Ectodermal cell (in vitro differentiated cells): ENCODE measurements around the gene OR5A1.
"Not testable (repeated sequence)": the region's sequence is repeated elsewhere in the genome, so short reads cannot be mapped to it uniquely, and the experiment has no call there.

Source experiments
- H3K27ac ChIP-seq: 2 replicates; pipeline ENCODE4 v1.7.0; 2013; ENCODE audit warnings: mild to moderate bottlenecking, low read depth, low read length; ENCODE audit not compliant: insufficient read depth, poor library complexity, severe bottlenecking
- H3K27me3 ChIP-seq: 2 replicates; pipeline ENCODE4 v1.7.0; 2013; ENCODE audit warnings: mild to moderate bottlenecking, low read length; ENCODE audit not compliant: insufficient read depth, control insufficient read depth, poor library complexity, severe bottlenecking
- H3K36me3 ChIP-seq: one replicate; pipeline ENCODE4 v1.7.0; 2013; ENCODE audit warnings: low read length; ENCODE audit not compliant: control insufficient read depth, insufficient read depth
- H3K4me1 ChIP-seq: one replicate; pipeline ENCODE4 v1.7.0; 2013; ENCODE audit warnings: low read length; ENCODE audit not compliant: control insufficient read depth, insufficient read depth
- H3K4me3 ChIP-seq: 2 replicates; pipeline ENCODE4 v1.7.0; 2013; ENCODE audit warnings: low read depth, low read length, control low read depth; ENCODE audit not compliant: insufficient read depth
- H3K9me3 ChIP-seq: 2 replicates; pipeline ENCODE4 v1.7.0; 2013; ENCODE audit warnings: mild to moderate bottlenecking, low read length, moderate library complexity; ENCODE audit not compliant: control insufficient read depth
- WGBS, 2 experiments: methylation state at CpG; one replicate each; pipeline ENCODE4 v1.1.7; 2013; ENCODE audit warnings: missing lambda C conversion rate in 2 of 2; 5-methylcytosine and 5-hydroxymethylcytosine counted together

The OR5A1 gene

DNA sequence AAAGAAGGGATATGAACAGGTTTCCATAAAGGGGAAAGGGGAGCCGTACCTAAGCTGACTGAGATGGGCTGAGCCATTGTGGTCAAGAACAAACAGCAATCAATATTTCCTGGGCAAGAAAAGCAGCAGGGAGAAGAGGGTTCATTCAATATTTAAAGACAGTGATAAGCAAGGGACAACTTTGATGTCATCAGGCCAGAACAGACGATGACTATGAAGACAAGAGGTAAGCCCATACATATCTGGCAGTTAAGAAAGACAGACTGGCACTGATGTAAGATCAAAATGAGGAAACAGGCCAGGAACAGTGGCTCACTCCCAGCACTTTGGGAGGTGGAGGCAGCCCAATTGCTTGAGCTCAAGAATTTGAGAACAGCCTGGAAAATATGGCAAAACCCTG, 12.4 kb upstream of the OR5A1 start:
- Histone ChIP-seq H3K4me3 (no peak overlapping the region), H3K9me3 (no peaks in the 10 kb centered on the region), H3K36me3 (no peaks in the 10 kb centered on the region), H3K4me1 (peaks cover 10% of the 10 kb centered on the region), H3K27ac (no peak overlapping the region), H3K27me3 (no peaks in the 10 kb centered on the region)
- WGBS, 2 experiments = 93 to 94% methylated on average over 2 of the region's 2 CpGs

DNA sequence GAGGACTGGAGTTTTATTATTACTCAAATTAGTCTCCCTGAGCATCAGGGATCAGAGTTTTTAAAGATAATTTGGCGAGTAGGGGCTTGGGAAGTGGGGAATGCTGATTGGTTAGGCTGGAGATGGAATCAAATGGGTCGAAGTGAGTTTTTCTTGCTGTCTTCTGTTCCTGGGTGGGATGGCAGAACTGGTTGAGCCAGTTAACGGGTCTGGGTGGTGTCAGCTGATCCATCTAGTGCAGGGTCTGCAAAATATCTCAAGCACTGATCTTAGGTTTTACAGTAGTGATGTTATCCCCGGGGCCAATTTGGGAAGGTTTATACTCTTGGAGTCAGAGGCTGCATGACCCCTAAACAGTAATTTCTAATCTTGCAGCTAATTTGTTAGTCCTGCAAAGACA, 11.1 kb upstream of the OR5A1 start:
- Histone ChIP-seq H3K27me3 (no peaks in the 10 kb centered on the region), H3K9me3 (no peaks in the 10 kb centered on the region), H3K27ac (no peak overlapping the region), H3K4me1 (peaks cover 10% of the 10 kb centered on the region), H3K36me3 (no peaks in the 10 kb centered on the region), H3K4me3 (no peak overlapping the region)
- 84 to 87% methylated on average over 4 of the region's 4 CpGs for WGBS, 2 experiments

DNA sequence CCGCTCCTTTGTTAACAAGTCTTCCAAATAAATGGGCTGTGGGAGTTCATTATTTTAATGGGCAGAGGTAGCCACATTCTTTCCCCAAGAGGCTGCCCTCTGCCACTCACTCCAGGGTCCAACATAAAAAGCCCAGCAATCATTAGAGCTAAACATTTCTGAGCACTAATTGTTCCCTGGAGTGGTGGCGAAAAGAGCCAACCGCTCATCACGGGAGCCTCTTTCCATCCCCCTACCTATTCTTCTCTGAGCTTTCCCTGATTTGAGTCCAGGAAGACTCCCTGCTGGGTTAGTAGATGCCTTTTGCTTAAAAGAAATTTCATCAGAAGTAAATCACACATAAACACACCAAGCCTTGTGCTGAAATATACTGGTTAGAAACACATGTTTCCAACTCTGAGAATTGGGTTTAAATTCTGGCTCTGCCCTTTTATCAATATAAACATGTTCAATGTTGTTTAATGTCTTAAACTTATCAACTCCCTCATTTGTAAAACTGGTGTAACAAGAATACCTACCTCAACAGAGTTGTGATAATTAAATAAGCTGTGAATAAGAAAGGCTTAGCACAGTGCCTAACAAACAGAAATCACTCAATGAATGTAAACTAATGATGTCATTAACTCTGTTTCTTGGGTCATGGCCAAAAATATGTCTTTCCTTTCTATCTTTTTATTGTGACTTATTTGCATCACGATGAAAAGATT, 9.8 kb upstream of the OR5A1 start, which contains the start of gene OR5A2:
OR5A2 (minus strand) TSS at position 53 of the 707 bp plus-strand sequence. CDS start 3,460 bp downstream, outside the sequence.
- Histone ChIP-seq H3K27me3 (no peaks in the 10 kb centered on the region), H3K9me3 (no peaks in the 10 kb centered on the region), H3K27ac (peak within 1 kb of the TSS; percentile 69), H3K36me3 (no peaks in the 10 kb centered on the region), H3K4me3 (peak within 1 kb of the TSS; percentile 9), H3K4me1 (peaks cover 10% of the 10 kb centered on the region)
- 7 to 32% methylated on average over 3 to 5 of the region's 5 CpGs for WGBS, 2 experiments

DNA sequence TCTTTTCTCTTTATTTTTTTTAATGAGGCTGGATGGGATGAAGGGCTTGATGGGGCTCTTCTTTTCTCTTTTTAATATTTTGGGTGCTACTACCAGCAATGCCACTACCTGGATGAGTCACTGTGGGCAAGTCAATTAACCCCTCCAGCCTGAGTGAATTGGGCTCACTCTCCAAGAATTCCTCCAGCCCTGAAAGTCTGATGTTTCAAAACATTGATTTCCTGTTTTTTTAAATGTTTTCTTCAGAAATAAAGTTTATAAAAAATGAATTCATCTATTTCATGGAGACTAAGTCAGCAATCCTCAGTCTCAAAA, 9.2 kb upstream of the OR5A1 start:
- Histone ChIP-seq H3K27ac (no peak overlapping the region), H3K4me1 (peaks cover 10% of the 10 kb centered on the region), H3K9me3 (no peaks in the 10 kb centered on the region), H3K36me3 (no peaks in the 10 kb centered on the region), H3K4me3 (no peak overlapping the region), H3K27me3 (no peaks in the 10 kb centered on the region)

DNA sequence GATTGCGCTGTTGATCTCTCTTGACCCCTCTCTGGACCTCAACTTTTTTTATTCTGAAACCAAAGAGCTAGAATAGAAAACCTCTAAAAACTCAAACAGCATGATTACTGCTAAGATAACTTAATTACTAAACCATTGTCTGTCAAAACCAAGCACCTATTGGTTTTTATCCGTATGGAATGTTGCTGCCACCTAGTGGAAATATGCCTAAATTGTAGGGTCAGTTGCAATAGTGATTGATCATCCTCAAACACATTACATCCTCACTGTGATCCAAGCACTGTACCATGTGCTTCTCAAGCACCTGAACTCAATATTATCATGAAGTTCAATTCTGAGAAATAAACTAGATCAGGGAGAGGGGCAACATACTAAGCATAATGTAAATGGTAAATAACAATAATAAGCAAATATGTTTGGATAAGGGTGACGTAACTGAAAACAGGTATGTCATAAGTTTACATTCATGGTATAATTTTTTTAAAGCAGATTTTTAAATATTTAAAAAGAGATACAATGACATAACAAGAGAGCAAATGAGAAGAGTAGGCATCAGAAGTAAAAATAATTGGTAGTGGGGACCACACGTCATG, 6.2 kb upstream of the OR5A1 start:
- Histone ChIP-seq H3K4me1 (peaks cover 10% of the 10 kb centered on the region), H3K9me3 (no peaks in the 10 kb centered on the region), H3K27ac (no peak overlapping the region), H3K4me3 (no peak overlapping the region), H3K36me3 (no peaks in the 10 kb centered on the region), H3K27me3 (no peaks in the 10 kb centered on the region)
- WGBS, 2 experiments = 65 to 66% methylated on average over 4 of the region's 4 CpGs

DNA sequence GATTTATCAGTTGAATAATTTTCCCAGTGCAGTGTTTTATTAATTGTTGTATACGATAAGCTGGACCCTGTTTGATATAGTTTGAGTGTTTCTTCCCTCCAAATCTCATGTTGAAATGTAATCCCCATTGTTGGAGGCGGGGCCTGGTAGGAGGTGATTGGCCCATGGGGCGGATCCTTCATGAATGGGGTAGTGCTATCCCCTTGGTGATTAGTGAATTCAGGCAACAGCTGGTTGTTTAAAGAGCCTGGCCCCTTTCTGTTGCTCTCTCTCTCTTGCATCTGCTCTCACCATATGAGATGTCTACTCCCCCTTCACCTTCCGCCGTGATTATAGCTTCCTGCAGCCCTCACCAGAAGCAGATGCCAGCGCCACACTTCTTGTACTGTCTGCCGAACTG, 1.5 kb downstream of the OR5A1 start:
- H3K36me3 ChIP-seq = no peaks in the 10 kb centered on the region
- no peaks in the 10 kb centered on the region for H3K27me3 ChIP-seq
- H3K9me3 ChIP-seq = no peaks in the 10 kb centered on the region
- H3K4me3 ChIP-seq = no peak overlapping the region
- H3K27ac ChIP-seq = no peak overlapping the region
- no peaks in the 10 kb centered on the region for H3K4me1 ChIP-seq
- 89% methylated on average over 7 of the region's 7 CpGs for WGBS, 2 experiments

DNA sequence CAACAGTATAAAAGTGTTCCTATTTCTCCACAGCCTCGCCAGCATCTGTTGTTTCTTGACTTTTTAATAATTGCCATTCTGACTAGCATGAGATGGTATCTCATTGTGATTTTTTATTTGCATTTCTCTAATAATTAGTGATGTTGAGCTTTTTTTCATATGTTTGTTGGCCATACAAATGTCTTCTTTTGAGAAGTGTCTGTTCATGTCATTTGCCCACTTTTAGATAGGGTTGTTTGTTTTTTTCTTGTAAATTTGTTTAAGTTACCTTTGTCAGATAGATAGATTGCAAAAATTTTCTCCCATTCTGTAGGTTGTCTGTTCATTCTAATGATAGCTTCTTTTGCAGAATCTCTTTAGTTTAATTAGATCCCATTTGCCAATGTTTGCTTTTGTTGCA, 9.4 kb downstream of the OR5A1 start:
- whole genome bisulfite sequencing, 2 experiments = 88% methylated on average over 1 of the region's 1 CpG; no CpG with 5 or more reads in 1 of the 2 experiments
- not testable (repeated sequence) for H3K36me3 ChIP-seq, H3K27ac ChIP-seq, H3K4me3 ChIP-seq, H3K4me1 ChIP-seq, H3K27me3 ChIP-seq, H3K9me3 ChIP-seq

DNA sequence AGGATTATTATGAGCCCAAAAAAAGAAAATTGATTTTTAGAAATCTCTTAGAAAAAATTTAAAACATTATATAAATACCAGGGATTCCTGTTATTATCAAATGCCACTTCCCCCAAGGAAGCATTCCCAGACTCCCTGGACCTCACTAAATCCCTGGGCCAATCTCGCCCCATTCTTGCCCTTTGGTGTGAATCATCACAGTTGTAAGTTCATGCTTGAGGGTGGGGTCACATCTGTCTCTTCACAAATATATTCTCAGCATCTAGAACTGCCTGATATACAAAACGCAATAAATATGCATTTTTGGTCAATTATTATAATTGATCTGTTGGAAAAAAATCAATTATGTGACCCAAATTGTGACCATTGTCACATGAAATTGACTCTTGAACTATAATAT, 12.2 kb downstream of the OR5A1 start:
- Histone ChIP-seq H3K36me3 (no peaks in the 10 kb centered on the region), H3K4me3 (no peak overlapping the region), H3K27ac (no peak overlapping the region), H3K4me1 (no peaks in the 10 kb centered on the region), H3K9me3 (no peaks in the 10 kb centered on the region), H3K27me3 (no peaks in the 10 kb centered on the region)
- 90 to 91% methylated on average over 1 to 2 of the region's 2 CpGs for WGBS, 2 experiments

DNA sequence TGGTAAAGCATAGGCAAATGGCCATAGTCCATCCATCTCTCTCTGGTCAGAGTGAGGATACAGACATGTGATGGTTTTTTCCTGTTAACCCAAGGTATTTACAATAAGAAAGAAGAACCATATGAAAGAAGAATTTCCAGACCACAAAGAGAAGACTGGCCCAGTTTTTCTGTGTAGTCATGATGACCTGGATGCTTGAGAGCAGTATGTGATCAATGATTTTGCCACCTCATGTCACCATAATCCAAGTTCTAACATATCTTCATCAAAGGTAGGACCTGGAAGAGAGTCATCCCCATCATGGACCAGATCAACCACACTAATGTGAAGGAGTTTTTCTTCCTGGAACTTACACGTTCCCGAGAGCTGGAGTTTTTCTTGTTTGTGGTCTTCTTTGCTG, 20.4 kb downstream of the OR5A1 start, which contains the start of gene OR4D6:
OR4D6 (plus strand) TSS at position 301 of the 400 bp plus-strand sequence; CDS start at position 301, 0 bp downstream.
- H3K4me1 ChIP-seq = no peaks in the 10 kb centered on the region
- WGBS, 2 experiments = 91 to 100% methylated on average over 2 of the region's 2 CpGs
- no peaks in the 10 kb centered on the region for H3K27me3 ChIP-seq
- no peak within 1 kb of the TSS for H3K27ac ChIP-seq
- H3K4me3 ChIP-seq = no peak within 1 kb of the TSS
- H3K9me3 ChIP-seq = no peaks in the 10 kb centered on the region
- no peaks in the 10 kb centered on the region for H3K36me3 ChIP-seq

DNA sequence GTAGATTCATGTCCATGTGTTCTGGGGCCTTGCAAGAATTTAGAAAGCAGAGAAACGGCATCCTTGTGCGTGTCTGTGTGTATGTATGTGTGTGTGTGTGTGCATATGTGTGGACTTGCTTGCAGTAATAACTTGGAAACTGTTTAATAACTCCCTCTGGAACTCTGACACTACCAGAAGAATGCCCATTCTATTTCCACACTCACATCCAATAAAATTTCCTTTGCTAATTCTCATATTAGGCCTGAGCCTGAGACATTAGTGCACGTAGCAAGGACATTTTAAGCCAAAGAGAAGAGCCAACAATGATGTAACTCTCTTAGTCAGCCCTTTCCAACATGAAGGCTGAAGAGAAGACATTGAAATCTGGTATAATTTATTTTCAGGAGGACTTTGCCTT, 23.6 kb downstream of the OR5A1 start:
- H3K4me3 ChIP-seq = no peak overlapping the region
- no peaks in the 10 kb centered on the region for H3K9me3 ChIP-seq
- H3K4me1 ChIP-seq = no peaks in the 10 kb centered on the region
- no peaks in the 10 kb centered on the region for H3K36me3 ChIP-seq
- 80 to 81% methylated on average over 3 of the region's 3 CpGs for WGBS, 2 experiments
- no peaks in the 10 kb centered on the region for H3K27me3 ChIP-seq
- H3K27ac ChIP-seq = no peak overlapping the region
